Esophagus (tissue), 2 donors: ENCODE results near the gene NR3C1. TPM values are rescaled to one million over a fixed set of nuclear protein-coding genes. Genes with fewer than 3 reads are reported as not detected.
A peak's percentile ranks its signal among the peaks of the same experiment; 100 is the strongest.

Source experiments
- H3K27ac ChIP-seq, 2 donors: one replicate each; pipeline ENCODE4 v1.5.1; 2013; ENCODE audit warnings: low read depth in 2 of 2, mild to moderate bottlenecking in 2 of 2, inconsistent platforms in 1 of 2, low read length in 1 of 2, moderate library complexity in 1 of 2
- H3K27me3 ChIP-seq, 2 donors: one replicate each; pipeline ENCODE4 v1.6.1; 2013; ENCODE audit warnings: low read length in 2 of 2, control low read depth in 1 of 2, mild to moderate bottlenecking in 1 of 2; ENCODE audit not compliant: insufficient read depth in 2 of 2, control insufficient read depth in 1 of 2
- H3K36me3 ChIP-seq, 2 donors: one replicate each; pipeline ENCODE4 v1.6.1; 2013; ENCODE audit warnings: low read length in 1 of 2; ENCODE audit not compliant: control insufficient read depth in 2 of 2, insufficient read depth in 2 of 2
- H3K4me1 ChIP-seq, 2 donors: one replicate each; pipeline ENCODE4 v1.6.1; 2013; ENCODE audit warnings: low read length in 1 of 2; ENCODE audit not compliant: control insufficient read depth in 2 of 2, insufficient read depth in 2 of 2
- H3K4me3 ChIP-seq, 2 donors: one replicate each; pipeline ENCODE4 v1.5.1; 2013; ENCODE audit warnings: low read length in 2 of 2, mild to moderate bottlenecking in 2 of 2, low read depth in 1 of 2, moderate library complexity in 1 of 2
- H3K9me3 ChIP-seq, 2 donors: one replicate each; pipeline ENCODE4 v1.6.1; 2013; ENCODE audit warnings: mild to moderate bottlenecking in 2 of 2, low read depth in 1 of 2, low read length in 1 of 2, moderate library complexity in 1 of 2; ENCODE audit not compliant: control insufficient read depth in 2 of 2, insufficient read depth in 1 of 2
- WGBS, 2 donors: extraction: QIAGEN DNeasy Blood & Tissue Kit; methylation state at CpG; one replicate each; pipeline ENCODE4 v1.1.7; 2013; 5-methylcytosine and 5-hydroxymethylcytosine counted together
- polyA plus RNA-seq, 2 donors: library from polyadenylated mRNA; stranded (reverse); fragments of 200-250 nt; gene quantifications; one replicate each; pipeline ENCODE4 v1.2.3, GENCODE V29; 2013
- donor health status: healthy with polysubstance abuse.
- donor health status: Bipolar disorder and iron deficiency.

NR3C1 gene
- polyA plus RNA-seq, 2 donors: 8.6 to 10.7 TPM

DNA sequence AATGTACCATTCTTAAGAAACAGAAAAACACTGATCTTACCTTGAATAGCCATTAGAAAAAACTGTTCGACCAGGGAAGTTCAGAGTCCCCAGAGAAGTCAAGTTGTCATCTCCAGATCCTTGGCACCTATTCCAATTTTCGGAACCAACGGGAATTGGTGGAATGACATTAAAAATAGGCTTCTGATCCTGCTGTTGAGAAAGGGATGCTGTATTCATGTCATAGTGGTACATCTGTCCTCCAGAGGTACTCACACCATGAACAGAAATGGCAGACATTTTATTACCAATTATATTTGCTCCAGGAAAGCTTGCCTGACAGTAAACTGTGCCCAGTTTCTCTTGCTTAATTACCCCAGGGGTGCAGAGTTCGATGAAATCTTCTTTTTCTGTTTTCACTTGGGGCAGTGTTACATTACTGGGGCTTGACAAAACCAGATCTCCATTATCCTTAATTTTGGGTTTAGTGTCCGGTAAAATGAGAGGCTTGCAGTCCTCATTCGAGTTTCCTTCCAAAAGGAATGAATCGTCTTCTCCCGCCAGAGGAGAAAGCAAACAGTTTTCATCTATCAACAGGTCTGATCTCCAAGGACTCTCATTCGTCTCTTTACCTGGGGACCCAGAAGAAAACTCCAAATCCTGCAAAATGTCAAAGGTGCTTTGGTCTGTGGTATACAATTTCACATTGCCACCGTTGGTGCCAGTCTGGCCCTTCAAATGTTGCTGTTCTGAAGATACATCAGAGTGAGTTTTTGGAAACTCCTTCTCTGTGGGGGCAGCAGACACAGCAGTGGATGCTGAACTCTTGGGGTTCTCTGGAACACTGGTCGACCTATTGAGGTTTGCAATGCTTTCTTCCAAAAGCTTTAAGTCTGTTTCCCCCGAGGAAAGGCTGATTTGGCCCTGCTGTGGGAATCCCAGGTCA is 3.6 kb downstream of the NR3C1 start:
- Histone ChIP-seq H3K27me3 (no peaks in the 10 kb centered on the region), H3K4me1 (peaks cover 0 to 4% of the 10 kb centered on the region in 2 donors), H3K9me3 (no peaks in the 10 kb centered on the region), H3K36me3 (no peaks in the 10 kb centered on the region), H3K27ac (peak overlapping the region in 1 of 2 donors; percentile 17), H3K4me3 (peak overlapping the region; percentile 18 to 46)
- WGBS, 2 donors: 47 to 58% methylated on average over 12 of the region's 12 CpGs

DNA sequence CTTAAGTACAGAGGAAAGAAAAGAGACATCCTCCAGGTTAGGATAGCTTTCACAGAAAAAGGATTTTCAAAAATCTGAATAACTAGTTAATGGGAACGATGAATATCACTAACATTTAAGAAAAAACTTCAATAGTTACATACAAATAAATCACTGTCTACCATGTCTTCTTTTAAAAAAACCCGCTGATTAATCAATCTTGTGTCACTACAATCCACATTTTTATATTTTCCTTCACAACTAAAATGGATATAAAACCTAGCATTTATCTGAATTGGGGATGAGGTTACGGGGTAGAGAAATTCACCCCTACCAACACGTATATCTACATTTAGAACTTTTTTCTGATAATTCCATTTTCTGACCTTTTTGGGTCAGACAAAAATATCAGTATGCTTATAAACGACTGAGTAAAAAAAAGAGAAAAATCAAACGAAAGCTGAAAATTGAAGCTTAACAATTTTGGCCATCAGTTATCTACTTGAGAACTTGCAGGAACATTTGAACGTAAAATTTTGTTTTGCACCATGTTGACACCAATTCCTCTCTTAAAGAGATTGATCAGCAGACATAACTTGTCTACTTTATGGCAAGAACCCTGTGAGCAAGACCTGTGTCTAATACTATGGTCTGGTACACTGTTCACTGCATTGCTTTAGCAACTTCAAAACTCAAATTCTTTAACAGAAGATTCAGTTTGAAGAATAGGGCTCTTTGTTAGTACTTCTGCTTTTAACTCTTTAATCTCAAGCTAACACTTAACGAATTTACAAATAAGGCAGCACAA is 4.8 kb downstream of the NR3C1 start:
- Histone ChIP-seq H3K27ac (no peak overlapping the region), H3K4me3 (peak overlapping the region in 1 of 2 donors; percentile 32), H3K4me1 (peaks cover 0 to 4% of the 10 kb centered on the region in 2 donors), H3K36me3 (no peaks in the 10 kb centered on the region), H3K27me3 (no peaks in the 10 kb centered on the region), H3K9me3 (no peaks in the 10 kb centered on the region)
- WGBS, 2 donors: 52 to 56% methylated on average over 8 of the region's 8 CpGs

DNA sequence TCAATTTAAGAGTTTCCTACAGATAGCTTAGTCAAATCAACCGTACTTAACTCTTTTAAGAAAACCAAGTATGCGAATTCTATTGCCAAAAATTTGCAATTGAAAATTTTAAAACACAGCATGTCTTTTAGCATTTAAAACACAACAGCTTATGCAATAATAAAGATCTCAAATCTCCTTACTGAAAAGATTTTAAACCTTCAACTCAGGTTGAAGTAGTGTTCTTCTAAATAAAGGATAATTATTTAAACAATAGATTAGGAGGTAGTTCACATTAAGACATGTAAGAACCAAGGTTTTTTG is 5.5 kb downstream of the NR3C1 start:
- no peaks in the 10 kb centered on the region for H3K27me3 ChIP-seq
- no peak overlapping the region for H3K4me3 ChIP-seq
- H3K4me1 ChIP-seq: peaks cover 0 to 4% of the 10 kb centered on the region in 2 donors
- no peaks in the 10 kb centered on the region for H3K36me3 ChIP-seq
- H3K9me3 ChIP-seq: no peaks in the 10 kb centered on the region
- WGBS, 2 donors: 61 to 63% methylated on average over 2 of the region's 2 CpGs
- no peak overlapping the region for H3K27ac ChIP-seq

DNA sequence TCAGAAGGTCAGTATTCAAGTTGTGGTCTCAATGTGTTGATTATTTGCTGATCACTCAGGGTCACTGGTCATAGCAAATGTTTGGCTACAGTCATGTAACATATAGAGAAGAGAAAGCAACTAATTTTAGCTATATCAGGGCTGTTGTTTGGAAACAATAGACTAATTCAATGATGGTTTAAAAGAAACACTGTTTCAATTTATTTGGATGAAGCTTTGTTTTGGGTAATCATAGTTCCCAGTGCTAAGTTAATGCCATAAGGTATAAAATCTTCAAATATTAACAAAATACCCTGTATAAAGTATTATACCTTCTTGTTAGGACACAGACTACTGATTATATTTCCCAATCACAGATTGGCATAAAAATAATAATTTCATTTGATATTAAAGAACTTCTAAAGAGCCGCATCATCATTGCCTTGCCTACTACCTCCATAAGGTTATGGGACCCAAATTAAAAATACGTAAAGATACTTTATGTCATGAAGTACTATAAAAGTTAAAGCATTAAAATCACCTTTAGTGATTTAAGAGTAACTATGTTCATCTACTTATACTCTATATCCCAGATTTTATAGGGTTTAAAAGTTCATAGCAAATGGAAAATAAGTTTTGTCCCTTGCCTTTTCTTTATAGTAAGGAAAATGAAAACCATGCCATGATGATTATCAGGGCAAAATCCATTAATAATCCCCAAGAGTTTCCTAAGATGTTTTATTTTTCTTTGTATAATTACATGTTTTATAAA is 6.0 kb downstream of the NR3C1 start:
- no peaks in the 10 kb centered on the region for H3K9me3 ChIP-seq
- no peak overlapping the region for H3K27ac ChIP-seq
- H3K27me3 ChIP-seq: no peaks in the 10 kb centered on the region
- H3K4me3 ChIP-seq: peak overlapping the region in 1 of 2 donors; percentile 37
- H3K4me1 ChIP-seq: peaks cover 0 to 4% of the 10 kb centered on the region in 2 donors
- 84 to 88% methylated on average over 2 of the region's 2 CpGs for WGBS, 2 donors
- H3K36me3 ChIP-seq: no peaks in the 10 kb centered on the region

DNA sequence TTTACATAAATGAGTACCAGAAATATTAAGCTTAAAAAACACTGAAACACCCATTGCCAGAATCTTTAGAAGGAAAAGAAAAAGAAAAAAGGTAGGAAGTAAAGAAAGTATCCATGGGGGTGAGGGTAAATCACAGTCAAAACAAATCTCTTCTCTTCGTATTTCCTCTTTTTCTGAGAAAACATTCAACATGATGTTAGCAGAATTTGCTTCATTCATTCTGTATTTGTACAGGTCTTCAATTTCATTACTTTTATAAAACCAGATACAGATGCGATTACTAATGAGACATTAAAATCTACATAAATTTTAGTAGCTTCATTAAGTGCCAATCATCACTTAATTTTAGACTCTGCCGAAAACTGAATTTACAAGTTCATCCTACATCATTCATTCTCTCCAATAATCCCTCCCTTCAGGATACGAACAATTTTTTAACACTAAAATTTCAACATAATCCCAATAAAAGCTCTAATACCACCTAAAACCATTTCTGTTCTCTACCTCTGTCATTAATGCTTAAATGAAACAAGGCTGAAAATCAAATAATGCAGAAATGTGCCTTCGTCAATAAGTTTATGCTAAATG is 7.0 kb downstream of the NR3C1 start:
- H3K4me3 ChIP-seq: no peak overlapping the region
- no peaks in the 10 kb centered on the region for H3K27me3 ChIP-seq
- H3K36me3 ChIP-seq: no peaks in the 10 kb centered on the region
- H3K4me1 ChIP-seq: peaks cover 0 to 4% of the 10 kb centered on the region in 2 donors
- H3K27ac ChIP-seq: no peak overlapping the region
- 59 to 65% methylated on average over 5 of the region's 5 CpGs for WGBS, 2 donors
- H3K9me3 ChIP-seq: no peaks in the 10 kb centered on the region

DNA sequence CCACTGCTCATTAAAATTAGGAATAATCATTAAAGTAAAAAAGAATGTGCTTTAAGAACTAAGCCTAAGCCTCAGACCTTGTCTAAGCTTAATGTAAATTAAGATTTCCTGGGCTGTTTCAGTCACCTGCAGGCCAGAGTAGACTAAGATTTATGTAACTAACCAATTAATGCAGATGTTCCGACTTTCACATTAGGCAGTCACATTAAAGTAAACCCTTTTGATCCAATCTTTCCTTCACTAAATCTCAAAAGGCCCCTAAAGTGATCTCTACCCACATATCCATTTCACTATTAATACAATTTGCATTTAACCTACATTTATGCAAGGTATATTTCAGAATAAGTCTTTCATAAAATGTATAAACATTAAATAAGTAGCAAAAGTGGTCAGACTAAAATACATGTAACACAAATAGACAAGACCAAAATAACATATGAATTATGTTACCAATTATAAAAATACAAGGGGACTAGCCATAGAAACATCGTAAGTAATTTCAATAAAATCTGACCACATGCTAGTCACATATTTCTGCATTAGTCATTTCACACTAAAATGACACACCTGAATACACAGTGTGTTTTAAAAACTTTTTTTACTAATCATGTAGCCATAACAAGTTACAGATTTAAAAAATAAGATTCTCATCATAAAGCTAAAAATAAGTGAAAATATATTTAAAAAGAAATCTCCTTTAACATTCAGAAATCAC is 7.7 kb downstream of the NR3C1 start:
- no peak overlapping the region for H3K27ac ChIP-seq
- no peaks in the 10 kb centered on the region for H3K27me3 ChIP-seq
- 25 to 35% methylated on average over 2 of the region's 2 CpGs for WGBS, 2 donors
- H3K9me3 ChIP-seq: no peaks in the 10 kb centered on the region
- no peaks in the 10 kb centered on the region for H3K36me3 ChIP-seq
- peaks cover 0 to 4% of the 10 kb centered on the region in 2 donors for H3K4me1 ChIP-seq
- H3K4me3 ChIP-seq: no peak overlapping the region

DNA sequence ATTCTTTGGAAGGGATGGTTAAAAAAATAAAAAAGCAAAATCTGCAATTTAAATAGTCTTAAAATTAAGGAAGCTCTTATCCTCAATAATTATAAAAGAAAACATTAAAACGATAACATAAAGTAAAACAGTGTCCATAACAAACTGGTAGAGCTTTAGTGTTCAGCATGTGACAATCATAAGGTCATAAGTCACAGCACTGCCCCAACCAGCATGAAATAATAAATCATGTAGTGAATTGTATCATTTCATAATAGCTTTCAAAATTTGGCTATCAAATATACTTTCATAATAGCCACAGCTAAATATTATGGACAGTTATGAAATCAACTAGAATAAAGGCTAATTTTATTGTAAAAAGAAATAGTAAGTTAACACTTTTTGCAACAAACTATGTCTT is 10.0 kb downstream of the NR3C1 start:
- Histone ChIP-seq H3K36me3 (no peaks in the 10 kb centered on the region), H3K4me1 (no peaks in the 10 kb centered on the region), H3K9me3 (no peaks in the 10 kb centered on the region), H3K27ac (no peak overlapping the region), H3K4me3 (no peak overlapping the region), H3K27me3 (no peaks in the 10 kb centered on the region)
- WGBS, 2 donors: 60 to 66% methylated on average over 1 of the region's 1 CpG

DNA sequence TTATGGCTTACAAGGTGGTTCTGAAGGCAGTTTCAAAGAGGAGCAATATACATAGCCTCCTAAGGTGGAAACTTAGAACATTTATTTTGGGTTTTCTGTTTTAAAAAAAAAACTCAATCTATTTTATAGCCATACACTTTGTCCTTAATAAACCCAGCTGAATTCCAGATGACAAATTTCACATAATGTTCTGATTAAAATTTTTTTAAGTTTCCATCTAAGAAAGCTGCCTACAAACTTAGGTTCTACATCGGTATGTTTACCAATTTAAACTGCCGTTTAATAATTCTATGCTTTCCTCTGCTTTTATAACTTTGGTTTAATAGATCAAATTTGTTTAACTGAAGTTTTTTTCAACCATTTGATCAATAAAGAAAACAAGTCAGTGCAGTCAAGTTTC is 12.5 kb downstream of the NR3C1 start:
- no peak overlapping the region for H3K27ac ChIP-seq
- no peaks in the 10 kb centered on the region for H3K36me3 ChIP-seq
- no peaks in the 10 kb centered on the region for H3K27me3 ChIP-seq
- H3K4me3 ChIP-seq: no peak overlapping the region
- WGBS, 2 donors: 71 to 78% methylated on average over 2 of the region's 2 CpGs
- no peaks in the 10 kb centered on the region for H3K4me1 ChIP-seq
- H3K9me3 ChIP-seq: no peaks in the 10 kb centered on the region

DNA sequence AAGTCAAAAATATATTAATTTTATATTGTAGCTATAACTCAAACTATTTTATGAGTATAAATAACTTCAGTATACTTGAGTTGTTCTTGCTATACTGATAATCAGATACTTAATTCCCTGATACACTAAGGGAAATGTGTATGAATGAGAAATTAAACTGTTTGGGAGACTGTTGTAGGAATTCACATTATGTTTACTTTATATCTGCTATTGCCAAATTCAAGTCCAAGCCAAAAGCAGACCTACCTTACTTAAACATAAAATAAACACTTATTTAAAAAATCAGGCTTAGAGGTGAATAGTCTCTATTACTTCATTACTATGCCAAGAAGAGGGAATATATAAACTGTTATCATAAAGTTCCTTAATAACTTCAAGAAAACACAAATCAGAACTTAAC is 13.2 kb downstream of the NR3C1 start:
- Histone ChIP-seq H3K27me3 (no peaks in the 10 kb centered on the region), H3K4me1 (no peaks in the 10 kb centered on the region), H3K27ac (no peak overlapping the region), H3K9me3 (no peaks in the 10 kb centered on the region), H3K4me3 (no peak overlapping the region), H3K36me3 (no peaks in the 10 kb centered on the region)
